Cortex of kidney (tissue), 1 donor: ENCODE data around the gene DSCAM.

Experiments used
- DNase-seq: peaks from one replicate; lab custom pipeline; 2025; lab: John Stamatoyannopoulos, UW

The DSCAM gene

GRCh38 chr21:40615505-40616376 is 231.2 kb downstream of the DSCAM start:
- no peak for DNase-seq

- no peak for DNase-seq
These were observed 233.4 kb downstream of the DSCAM start for GRCh38 chr21:40613546-40614030.

- no peak for DNase-seq
These were observed 236.6 kb downstream of the DSCAM start for GRCh38 chr21:40610345-40610744.

- no peak for DNase-seq
These were observed 240.6 kb downstream of the DSCAM start for GRCh38 chr21:40606341-40606740.

- no peak for DNase-seq
These were observed 241.9 kb downstream of the DSCAM start for GRCh38 chr21:40605094-40605493.

- no peak for DNase-seq
These were observed 243.2 kb downstream of the DSCAM start for GRCh38 chr21:40603774-40604173.

- DNase-seq, result no peak
These were observed 244.9 kb downstream of the DSCAM start for GRCh38 chr21:40602080-40602479.

- no peak for DNase-seq
These were observed 251.2 kb downstream of the DSCAM start for GRCh38 chr21:40595806-40596205.

GRCh38 chr21:40587736-40588346 is 259.1 kb downstream of the DSCAM start:
- DNase-seq, result no peak

GRCh38 chr21:40586575-40586974 is 260.4 kb downstream of the DSCAM start:
- no peak for DNase-seq

GRCh38 chr21:40577285-40578043 is 269.5 kb downstream of the DSCAM start:
- no peak for DNase-seq

GRCh38 chr21:40575976-40576375 is 271.0 kb downstream of the DSCAM start:
- DNase-seq, result no peak

GRCh38 chr21:40569357-40569756 is 277.6 kb downstream of the DSCAM start:
- no peak for DNase-seq

- no peak for DNase-seq
These were observed 278.2 kb downstream of the DSCAM start for GRCh38 chr21:40568807-40569206.

GRCh38 chr21:40567501-40567900 is 279.5 kb downstream of the DSCAM start:
- no peak for DNase-seq

- DNase-seq, result no peak
These were observed 280.5 kb downstream of the DSCAM start for GRCh38 chr21:40566486-40566885.

GRCh38 chr21:40564318-40564717 is 282.6 kb downstream of the DSCAM start:
- DNase-seq, result no peak

GRCh38 chr21:40563900-40564299 is 283.1 kb downstream of the DSCAM start:
- no peak for DNase-seq

- no peak for DNase-seq
These were observed 284.5 kb downstream of the DSCAM start for GRCh38 chr21:40562242-40563002.

GRCh38 chr21:40556442-40556968 is 290.5 kb downstream of the DSCAM start:
- no peak for DNase-seq

- DNase-seq, result no peak
These were observed 291.9 kb downstream of the DSCAM start for GRCh38 chr21:40555021-40555528.
